NCI-H748 treated with DMSO at 0.1 percent for 48 hours (cell line): Measurements from ENCODE around the gene TOR1AIP2.

Source experiments
- DNase-seq: peaks from one replicate; lab custom pipeline; 2025; lab: John Stamatoyannopoulos, UW

The TOR1AIP2 gene

GRCh38 chr1:179877586-179878265 lies at the start of gene TOR1AIP2:
TOR1AIP2 (minus strand) TSS chr1:179877803; CDS start chr1:179852665, 25,138 bp downstream.
- peak; percentile 43 for DNase-seq

- DNase-seq, result no peak
Observed at GRCh38 chr1:179926850-179927205, 49.2 kb upstream of the TOR1AIP2 start.

GRCh38 chr1:179925922-179926849 lies 48.6 kb upstream of the TOR1AIP2 start:
- DNase-seq, result no peak

GRCh38 chr1:179925302-179925701 lies 47.7 kb upstream of the TOR1AIP2 start:
- no peak for DNase-seq

DNA sequence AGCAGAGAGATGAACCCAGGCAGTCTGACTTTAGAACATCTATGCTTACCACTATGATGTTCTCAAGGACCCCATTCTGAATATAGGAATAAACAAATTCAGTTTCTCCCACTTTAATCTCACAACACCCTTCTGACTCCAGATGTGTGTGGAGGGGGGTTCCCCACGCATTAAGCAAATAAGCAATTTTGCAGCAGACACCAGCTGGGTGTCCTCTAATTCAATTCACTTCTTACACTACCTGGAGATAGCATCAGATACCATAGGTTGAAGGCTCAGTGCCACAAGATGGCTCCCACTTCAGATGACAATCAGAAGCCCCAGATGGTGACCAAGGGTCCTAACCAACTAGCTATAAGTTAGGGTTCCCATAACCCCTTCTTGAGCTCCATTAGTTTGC lies 46.7 kb upstream of the TOR1AIP2 start:
- no peak for DNase-seq

GRCh38 chr1:179923029-179923428 lies 45.4 kb upstream of the TOR1AIP2 start:
- DNase-seq, result no peak

GRCh38 chr1:179921981-179922872 lies 44.6 kb upstream of the TOR1AIP2 start:
- DNase-seq, result no peak

DNA sequence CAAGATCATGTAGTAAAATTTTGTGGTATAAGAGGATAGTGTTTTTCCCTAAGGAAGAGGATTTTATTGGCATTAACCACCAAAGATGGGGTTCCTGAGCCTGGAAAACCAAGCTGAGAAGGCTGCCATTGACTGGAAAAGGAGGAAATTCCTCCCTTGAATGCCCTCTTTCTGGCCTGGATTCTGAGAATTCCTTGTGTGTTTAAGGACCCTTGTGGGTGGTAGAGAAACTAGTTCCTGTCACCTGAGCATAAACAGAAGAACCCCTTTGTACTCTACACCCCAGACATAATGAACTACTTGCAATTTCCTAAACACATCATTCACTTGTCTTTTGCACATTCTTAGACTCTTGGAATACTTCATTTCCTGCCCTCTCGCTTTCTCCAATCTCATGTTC lies 43.9 kb upstream of the TOR1AIP2 start:
- no peak for DNase-seq

- no peak for DNase-seq
Observed at GRCh38 chr1:179917601-179918429, 40.2 kb upstream of the TOR1AIP2 start.

GRCh38 chr1:179911812-179912211 lies 34.2 kb upstream of the TOR1AIP2 start:
- DNase-seq, result no peak

GRCh38 chr1:179910934-179911333 lies 33.3 kb upstream of the TOR1AIP2 start:
- no peak for DNase-seq

DNA sequence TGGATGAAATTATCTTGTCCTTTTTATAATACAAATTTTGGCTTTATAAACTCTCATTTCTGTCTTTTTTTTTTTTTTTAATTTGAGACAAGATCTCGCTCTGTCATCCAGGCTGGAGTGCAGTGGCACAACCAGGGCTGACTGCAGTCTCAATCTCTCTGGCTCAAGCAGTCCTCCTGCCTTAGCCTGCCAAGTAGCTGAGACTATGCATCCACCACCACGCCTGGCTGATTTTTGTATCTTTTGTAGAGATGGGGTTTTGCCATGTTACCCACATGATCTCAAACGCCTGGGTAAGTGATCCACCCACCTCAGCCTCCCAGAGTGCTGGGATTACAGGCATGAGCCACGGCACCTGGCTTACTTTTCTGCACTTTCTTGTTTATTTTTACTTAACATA lies 12.0 kb upstream of the TOR1AIP2 start:
- no peak for DNase-seq

GRCh38 chr1:179888071-179888470 lies 10.5 kb upstream of the TOR1AIP2 start:
- no peak for DNase-seq

DNA sequence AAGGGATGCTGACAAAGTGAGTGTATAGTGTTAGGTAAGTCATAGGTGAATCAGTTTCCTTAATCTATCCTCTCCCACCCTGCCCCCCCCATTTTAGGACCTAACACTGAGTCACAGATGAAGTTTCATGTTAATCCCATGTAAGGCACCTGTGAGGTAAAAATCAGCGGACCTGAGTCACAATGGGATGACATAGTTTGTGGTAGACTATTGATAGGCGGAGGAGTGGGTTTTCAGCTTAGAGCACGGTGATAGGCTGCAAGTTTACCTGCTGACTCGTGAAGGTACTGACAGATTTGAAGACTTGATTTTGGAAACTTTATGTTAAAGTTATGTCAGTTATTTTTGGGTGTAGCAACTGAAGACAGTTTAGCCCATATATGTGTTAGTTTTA lies 6.1 kb upstream of the TOR1AIP2 start:
- DNase-seq, result peak; percentile 17

GRCh38 chr1:179883040-179883744 lies 5.6 kb upstream of the TOR1AIP2 start:
- peak; percentile 22 for DNase-seq

DNA sequence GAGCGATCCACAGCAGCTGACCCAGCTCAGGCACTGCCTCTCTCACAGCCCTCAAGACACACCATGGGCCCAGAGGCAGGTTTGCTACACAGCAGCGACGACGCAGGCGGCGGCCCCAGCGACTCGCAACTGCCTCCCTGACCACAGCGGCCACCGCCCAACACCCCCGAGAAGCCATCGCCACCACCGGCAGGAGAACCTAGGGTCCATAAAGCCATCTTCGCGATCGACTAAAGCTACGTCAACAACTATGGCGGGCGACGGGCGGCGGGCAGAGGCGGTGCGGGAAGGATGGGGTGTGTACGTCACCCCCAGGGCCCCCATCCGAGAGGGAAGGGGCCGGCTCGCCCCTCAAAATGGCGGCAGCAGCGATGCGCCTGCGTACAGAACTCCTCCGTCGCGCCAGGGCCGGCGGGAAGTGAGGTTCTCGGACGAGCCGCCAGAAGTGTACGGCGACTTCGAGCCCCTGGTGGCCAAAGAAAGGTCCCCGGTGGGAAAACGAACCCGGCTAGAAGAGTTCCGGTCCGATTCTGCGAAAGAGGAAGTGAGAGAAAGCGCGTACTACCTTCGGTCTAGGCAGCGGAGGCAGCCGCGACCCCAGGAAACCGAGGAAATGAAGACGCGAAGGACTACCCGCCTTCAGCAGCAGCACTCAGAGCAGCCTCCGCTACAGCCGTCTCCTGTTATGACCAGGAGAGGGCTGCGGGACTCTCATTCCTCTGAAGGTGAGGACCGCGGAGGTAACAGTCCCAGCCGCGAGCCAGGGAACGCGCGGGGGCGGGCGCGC lies 4.8 kb upstream of the TOR1AIP2 start, which contains the start of gene TOR1AIP1:
Gene TOR1AIP1 (plus strand): TSS at position 33 of the 787 bp plus-strand sequence. CDS start 218 bp downstream, at position 251.
- peak; percentile 76 for DNase-seq

DNA sequence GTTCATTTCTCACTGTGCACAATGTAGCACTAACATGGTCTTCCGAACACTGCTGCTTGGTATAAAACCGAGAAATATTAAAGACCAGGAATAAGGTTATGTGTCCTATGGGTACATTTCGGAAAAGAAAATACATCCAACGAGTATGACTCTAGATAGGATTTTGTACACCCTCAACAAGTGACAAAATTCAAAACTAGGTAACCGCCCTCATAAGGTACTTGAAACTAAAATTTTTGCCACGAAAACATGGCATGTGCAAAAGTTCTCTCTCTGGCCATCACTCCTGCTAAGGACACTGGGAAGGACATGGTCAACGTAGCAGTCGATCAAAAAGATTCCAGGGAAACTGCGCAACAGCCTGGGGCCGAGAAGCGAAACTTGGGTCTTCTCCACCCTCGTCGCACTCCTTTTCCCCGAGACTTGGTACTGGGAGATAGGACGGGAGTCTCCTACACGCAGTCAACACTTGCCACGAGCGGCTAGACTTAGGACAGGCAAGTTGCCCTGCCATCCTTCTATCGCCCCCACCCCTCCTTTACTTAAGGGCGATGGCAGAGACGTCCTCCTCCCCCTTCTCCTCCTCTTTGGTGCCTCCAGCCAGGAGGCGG lies 4.1 kb upstream of the TOR1AIP2 start:
- DNase-seq, result peak; percentile 65

DNA sequence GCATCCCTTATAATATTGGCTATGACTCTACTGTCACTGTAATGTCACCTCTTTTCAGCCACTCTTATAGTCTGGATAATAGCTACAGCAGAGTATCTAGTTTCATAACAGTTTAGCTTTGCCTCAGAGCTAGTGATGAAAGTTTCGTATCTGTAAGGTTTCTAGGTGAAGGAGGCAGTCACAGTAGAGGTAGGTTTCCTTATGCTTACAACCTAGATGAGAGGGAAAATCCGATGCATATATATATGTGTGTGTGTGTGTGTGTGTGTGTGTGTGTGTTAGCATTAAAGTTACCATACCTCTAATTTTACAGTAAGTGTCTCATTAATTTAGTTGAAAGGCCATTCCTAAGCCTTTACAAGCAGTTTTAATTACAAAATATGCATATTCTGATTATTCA lies 2.2 kb upstream of the TOR1AIP2 start:
- no peak for DNase-seq

GRCh38 chr1:179876300-179876715 lies 1.3 kb downstream of the TOR1AIP2 start:
- no peak for DNase-seq
